Measurements from ENCODE around the gene TBP. TPM values are rescaled to one million over a fixed set of nuclear protein-coding genes. Genes with fewer than 3 reads are reported as not detected.

Gene TBP
- total RNA-seq, 1 donor from 2014 or later = 20.8 TPM

GRCh38 chr6:170532867-170533488 lies 21.2 kb upstream of the TBP start:
- H3K9me3 Mint-ChIP-seq = no peaks in the 10 kb centered on the region
- no peak for DNase-seq (ENCODE audit: extremely low spot score, unreplicated experiment)
- peaks cover 21% of the 10 kb centered on the region for H3K36me3 Mint-ChIP-seq
- H3K4me1 Mint-ChIP-seq (ENCODE audit: unreplicated experiment) = peaks cover 5% of the 10 kb centered on the region
- H3K4me3 Mint-ChIP-seq = no peak overlapping the region
- peaks cover 4% of the 10 kb centered on the region for H3K27me3 Mint-ChIP-seq
- H3K27ac Mint-ChIP-seq = no peak overlapping the region
- no peak for TF ChIP-seq CTCF (conservative IDR thresholded peaks at IDR 0.05)

DNA sequence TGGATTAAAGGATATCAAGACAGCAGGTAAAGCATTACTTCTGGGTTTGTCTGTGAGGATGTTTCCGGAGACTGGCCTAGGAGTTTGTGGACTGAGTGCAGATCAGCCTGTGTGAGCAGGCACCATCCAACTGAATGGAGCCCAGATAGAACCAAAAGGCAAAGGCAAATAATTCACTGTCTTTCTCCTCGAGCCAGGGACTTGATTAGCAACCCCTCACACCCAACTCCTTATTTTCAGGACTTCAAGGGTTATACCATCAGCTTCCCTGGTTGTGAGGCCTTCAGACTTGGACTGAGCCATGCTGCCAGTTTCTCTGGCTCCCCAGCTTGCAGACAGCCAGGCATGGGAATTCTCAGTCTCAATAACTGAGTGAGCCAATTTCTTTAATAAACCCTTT lies 20.4 kb upstream of the TBP start:
- H3K4me3 Mint-ChIP-seq = no peak overlapping the region
- H3K36me3 Mint-ChIP-seq = peaks cover 21% of the 10 kb centered on the region
- H3K4me1 Mint-ChIP-seq (ENCODE audit: unreplicated experiment) = peaks cover 5% of the 10 kb centered on the region
- H3K9me3 Mint-ChIP-seq = no peaks in the 10 kb centered on the region
- TF ChIP-seq CTCF (conservative IDR thresholded peaks at IDR 0.05) = no peak
- no peaks in the 10 kb centered on the region for H3K27me3 Mint-ChIP-seq
- H3K27ac Mint-ChIP-seq = no peak overlapping the region
- DNase-seq (ENCODE audit: extremely low spot score, unreplicated experiment) = no peak

DNA sequence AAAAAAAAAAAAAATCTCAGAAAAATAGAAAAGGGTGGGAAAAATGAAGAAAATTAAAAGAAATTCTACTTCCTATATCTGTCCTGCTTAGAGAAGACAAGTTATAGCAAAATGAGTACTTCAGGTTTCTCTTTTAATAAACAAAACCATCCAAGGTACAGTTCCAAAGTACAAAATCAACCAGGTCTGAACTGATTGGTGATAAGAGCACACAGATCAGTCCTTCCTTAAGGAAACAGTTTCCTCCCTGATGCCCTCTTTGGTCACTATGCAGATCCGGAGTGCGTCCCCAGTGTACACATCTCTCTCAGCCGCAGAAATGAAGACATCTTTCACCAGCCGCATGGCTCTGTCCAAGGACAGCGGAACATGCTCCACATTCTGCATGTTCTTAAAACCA lies 19.2 kb upstream of the TBP start:
- H3K27me3 Mint-ChIP-seq = no peaks in the 10 kb centered on the region
- H3K36me3 Mint-ChIP-seq = peaks cover 21% of the 10 kb centered on the region
- no peak overlapping the region for H3K27ac Mint-ChIP-seq
- TF ChIP-seq CTCF (conservative IDR thresholded peaks at IDR 0.05) = no peak
- H3K9me3 Mint-ChIP-seq = no peaks in the 10 kb centered on the region
- H3K4me1 Mint-ChIP-seq (ENCODE audit: unreplicated experiment) = peaks cover under 1% of the 10 kb centered on the region
- H3K4me3 Mint-ChIP-seq = no peak overlapping the region
- no peak for DNase-seq (ENCODE audit: extremely low spot score, unreplicated experiment)

DNA sequence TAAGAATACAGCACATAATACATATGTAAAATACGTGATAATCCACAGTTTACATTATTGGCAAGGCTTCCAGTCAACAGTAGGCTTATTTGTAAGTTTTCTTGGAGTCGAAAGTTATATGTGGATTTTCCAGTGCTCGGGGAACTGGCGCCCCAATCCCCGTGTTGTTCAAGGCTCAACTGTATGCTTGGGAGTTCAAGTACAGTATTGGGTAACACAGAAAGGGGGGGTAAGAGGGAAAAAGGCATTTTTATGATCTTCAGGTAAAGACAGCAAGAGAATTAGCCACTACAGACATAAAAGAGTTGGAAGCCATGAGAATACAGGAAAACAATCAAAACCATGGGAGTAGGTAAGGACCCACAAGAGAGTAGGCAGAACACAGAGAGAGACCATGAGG lies 17.5 kb upstream of the TBP start:
- DNase-seq (ENCODE audit: extremely low spot score, unreplicated experiment) = no peak
- H3K27ac Mint-ChIP-seq = no peak overlapping the region
- no peaks in the 10 kb centered on the region for H3K9me3 Mint-ChIP-seq
- no peaks in the 10 kb centered on the region for H3K27me3 Mint-ChIP-seq
- no peak overlapping the region for H3K4me3 Mint-ChIP-seq
- peaks cover 21% of the 10 kb centered on the region for H3K36me3 Mint-ChIP-seq
- no peaks in the 10 kb centered on the region for H3K4me1 Mint-ChIP-seq (ENCODE audit: unreplicated experiment)
- TF ChIP-seq CTCF (conservative IDR thresholded peaks at IDR 0.05) = no peak

DNA sequence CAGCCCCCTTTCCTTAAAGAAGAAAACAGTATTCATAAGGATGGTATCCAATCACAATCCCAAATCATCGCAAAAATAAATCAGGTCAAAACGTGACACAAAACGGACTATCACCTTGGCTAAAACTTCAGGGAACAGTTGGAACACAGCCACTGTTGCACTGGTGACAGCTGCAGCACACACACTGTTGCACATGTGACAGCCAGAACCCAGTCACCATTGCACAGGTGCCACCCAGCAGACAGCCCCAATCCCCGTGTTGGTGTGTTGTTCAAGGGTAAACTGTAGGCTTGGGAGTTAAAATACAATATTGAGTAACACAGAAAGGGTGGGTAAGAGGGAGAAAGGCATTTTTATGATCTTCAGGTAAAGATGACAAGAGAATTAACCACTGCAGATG lies 16.8 kb upstream of the TBP start:
- peaks cover 21% of the 10 kb centered on the region for H3K36me3 Mint-ChIP-seq
- no peaks in the 10 kb centered on the region for H3K27me3 Mint-ChIP-seq
- no peak for DNase-seq (ENCODE audit: extremely low spot score, unreplicated experiment)

More for the DNA sequence above, 16.8 kb upstream of the TBP start:
- Mint-ChIP-seq H3K4me1 (ENCODE audit: unreplicated experiment) (no peaks in the 10 kb centered on the region), H3K9me3 (no peaks in the 10 kb centered on the region), H3K4me3 (no peak overlapping the region), H3K27ac (no peak overlapping the region)
- TF ChIP-seq CTCF (conservative IDR thresholded peaks at IDR 0.05) = no peak
